Naive thymus-derived CD4-positive, alpha-beta T cell (primary cell): ENCODE data around the gene SYNGR1. TPM values are rescaled to one million over a fixed set of nuclear protein-coding genes. Genes with fewer than 3 reads are reported as not detected.

Experiments
- ATAC-seq: fragments of 150-1000 bp; cut with Tn5 transposase; 2 replicates; pipeline ENCODE4 v1.10.0; 2021; ENCODE audit warnings: mild to moderate bottlenecking, moderate library complexity
- CTCF ChIA-PET: fragments of 350-600 bp; sonication (Branson Sonifier 250); formaldehyde crosslinking; loops from one replicate; lab custom pipeline; 2021; ENCODE audit warnings: antibody characterized with exemption; lab: Charles Lee
- POLR2A ChIA-PET: fragments of 350-600 bp; sonication (Branson Sonifier 250); formaldehyde crosslinking; loops from one replicate; lab custom pipeline; 2021; ENCODE audit warnings: antibody characterized with exemption, inconsistent platforms; lab: Charles Lee
- DNase-seq, 9 donors: peaks; one replicate each; pipeline versions ENCODE4 v3.0.0 to v3.0.0-alpha.2; 2020 to 2022; ENCODE audit warnings: mixed read lengths in 1 of 9
- H3K27ac ChIP-seq: one replicate; pipeline ENCODE4 v1.7.0; 2013; ENCODE audit warnings: mild to moderate bottlenecking, low read depth, low read length, moderate library complexity
- H3K27me3 ChIP-seq, 2 donors: one replicate each; pipeline ENCODE4 v1.7.0; 2013; ENCODE audit warnings: low read length in 2 of 2, mild to moderate bottlenecking in 2 of 2, moderate library complexity in 2 of 2; ENCODE audit not compliant: control insufficient read depth in 2 of 2, insufficient read depth in 2 of 2
- H3K36me3 ChIP-seq, 3 experiments: 1 replicate in 2 of 3; 2 replicates in 1 of 3; pipeline ENCODE4 v1.7.0; 2013; ENCODE audit warnings: low read length in 3 of 3, mild to moderate bottlenecking in 3 of 3, moderate library complexity in 1 of 3; ENCODE audit not compliant: insufficient read depth in 3 of 3, control insufficient read depth in 2 of 3
- H3K4me1 ChIP-seq, 2 donors: one replicate each; pipeline ENCODE4 v1.7.0; 2013; ENCODE audit warnings: low read length in 2 of 2, mild to moderate bottlenecking in 2 of 2, moderate library complexity in 1 of 2; ENCODE audit not compliant: control insufficient read depth in 2 of 2, insufficient read depth in 2 of 2
- H3K4me3 ChIP-seq: 2 replicates; pipeline ENCODE4 v1.7.0; 2013; ENCODE audit warnings: mild to moderate bottlenecking, low read length
- H3K9me3 ChIP-seq, 3 experiments: 1 replicate in 2 of 3; 2 replicates in 1 of 3; pipeline ENCODE4 v1.7.0; 2013; ENCODE audit warnings: low read length in 3 of 3; ENCODE audit not compliant: control insufficient read depth in 2 of 3
- H3K27ac Mint-ChIP-seq, 9 donors: one replicate each; pipeline ENCODE4 v1.8.0; 2020 to 2022; ENCODE audit warnings: mixed read lengths in 9 of 9, mild to moderate bottlenecking in 8 of 9, moderate library complexity in 5 of 9, inconsistent platforms in 2 of 9
- H3K27me3 Mint-ChIP-seq, 5 donors: one replicate each; pipeline ENCODE4 v1.8.0; 2021 to 2022; ENCODE audit warnings: mixed read lengths in 5 of 5, mild to moderate bottlenecking in 1 of 5
- H3K36me3 Mint-ChIP-seq, 5 donors: one replicate each; pipeline ENCODE4 v1.8.0; 2020 to 2022; ENCODE audit warnings: mixed read lengths in 5 of 5, mild to moderate bottlenecking in 3 of 5, inconsistent platforms in 1 of 5
- H3K4me1 Mint-ChIP-seq, 7 donors: one replicate each; pipeline ENCODE4 v1.8.0; 2020 to 2022; ENCODE audit warnings: mixed read lengths in 7 of 7, mild to moderate bottlenecking in 3 of 7, inconsistent platforms in 1 of 7
- H3K4me3 Mint-ChIP-seq, 10 donors: one replicate each; pipeline ENCODE4 v1.8.0; 2020 to 2022; ENCODE audit warnings: mild to moderate bottlenecking in 10 of 10, mixed read lengths in 10 of 10, moderate library complexity in 6 of 10, inconsistent platforms in 2 of 10
- H3K9me3 Mint-ChIP-seq, 11 donors: one replicate each; pipeline ENCODE4 v1.8.0; 2020 to 2022; ENCODE audit warnings: mixed read lengths in 11 of 11, mild to moderate bottlenecking in 4 of 11, inconsistent platforms in 1 of 11, moderate library complexity in 1 of 11
- intact Hi-C, 2 donors: fragments of 100-400 bp; cut with micrococcal nuclease; formaldehyde crosslinking; loops; one replicate each; pipeline ENCODE4 v1.15.1; 2023
- polyA plus RNA-seq, 2 donors: library from polyadenylated mRNA; unstranded; fragments of 300-500 nt; fragmentation: Illumina TruSeq; gene quantifications; one replicate each; pipeline ENCODE4 v1.2.3, GENCODE V29; 2021
- total RNA-seq, 6 experiments: library from RNA in 5 of 6; stranded (reverse) in 5 of 6; gene quantifications; 1 replicate in 5 of 6; 2 replicates in 1 of 6; pipeline ENCODE4 v1.2.3 and lab custom pipeline; 2021 to 2026

SYNGR1 gene
- total and polyA plus RNA-seq, 7 experiments from 2014 or later, result 0.12 to 7.0 (median 1.5) TPM

GRCh38 chr22:39315389-39315788 is 34.4 kb upstream of the SYNGR1 start:
- H3K4me3 ChIP-seq, result no peak overlapping the region
- ChIA-PET POLR2A (interaction anchor here (0.8 to 8.1 kb wide), 10 partner anchors 9 to 558 kb away, joined by 3 to 240 read pairs (median 6); partner anchors contain the start of gene RPS19BP1), CTCF (interaction anchor here (0.7 to 11.7 kb wide), 7 partner anchors 11 to 724 kb away, joined by 3 to 262 read pairs (median 3); no protein-coding TSS in a partner anchor)
- H3K4me1 ChIP-seq, result peaks cover 34 to 40% of the 10 kb centered on the region in 2 donors
- H3K27ac ChIP-seq, result peak overlapping the region; percentile 64
- H3K9me3 ChIP-seq, result no peaks in the 10 kb centered on the region
- H3K36me3 ChIP-seq, result peaks cover 29 to 75% (median 49%) of the 10 kb centered on the region in 3 experiments
- H3K27me3 ChIP-seq, result no peaks in the 10 kb centered on the region
- H3K36me3 Mint-ChIP-seq, result peaks cover 10 to 51% (median 14%) of the 10 kb centered on the region in 5 donors
- H3K4me3 Mint-ChIP-seq, result peak overlapping the region in 2 of 10 donors; percentile 40 to 46
- intact Hi-C loops, result loop anchor here (5.0 to 10.0 kb wide), 4 partner anchors 72 to 918 kb away; partner anchors contain the start of gene SUN2 (in 2 of the 2)
- ATAC-seq (no peak), DNase-seq (no peak)
- H3K4me1 Mint-ChIP-seq, result peaks cover 25 to 61% (median 35%) of the 10 kb centered on the region in 7 donors
- H3K27me3 Mint-ChIP-seq, result peaks cover 0 to 3% (median 0%) of the 10 kb centered on the region in 5 donors
- peaks cover 0 to 12% (median 0%) of the 10 kb centered on the region in 11 donors for H3K9me3 Mint-ChIP-seq
- peak overlapping the region in 3 of 9 donors; percentile 24 to 81 (median 59) for H3K27ac Mint-ChIP-seq

DNA sequence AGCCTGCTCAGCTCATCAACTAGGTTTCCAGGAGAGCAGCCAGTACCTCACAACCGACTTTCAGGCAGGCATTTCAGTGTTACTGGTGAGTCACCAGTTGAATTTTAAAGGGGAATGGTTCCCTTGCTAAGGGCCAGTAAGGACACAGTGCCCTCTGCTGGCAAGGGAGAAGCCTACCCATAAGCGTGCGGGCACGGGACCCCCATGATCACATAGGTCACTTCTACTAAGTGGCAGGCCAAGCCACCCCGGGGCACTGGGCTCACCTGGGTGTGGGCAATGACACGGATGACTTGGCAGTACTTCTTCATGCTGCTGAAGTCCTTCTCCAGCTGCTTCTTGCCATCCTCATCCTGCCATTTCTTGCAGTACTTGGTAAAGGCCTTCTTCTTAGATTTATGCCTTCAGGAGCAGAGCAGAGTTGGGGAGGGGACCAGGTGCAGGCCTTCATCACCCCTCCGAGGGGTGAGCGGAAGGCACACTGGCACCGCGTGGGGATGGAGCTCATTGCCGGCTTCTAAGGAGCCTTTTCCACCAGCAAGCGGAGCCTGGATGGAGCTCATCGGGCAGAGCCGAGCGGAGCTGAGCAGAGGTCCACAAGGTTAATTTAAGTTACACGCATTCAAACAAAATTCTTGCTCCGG is 33.2 kb upstream of the SYNGR1 start:
- ATAC-seq (peak; percentile 46), DNase-seq (peak; percentile 48 to 74 (median 69))
- H3K4me3 Mint-ChIP-seq, result peak overlapping the region in 8 of 10 donors; percentile 18 to 100 (median 54)
- peaks cover 0 to 3% (median 0%) of the 10 kb centered on the region in 5 donors for H3K27me3 Mint-ChIP-seq
- peak overlapping the region; percentile 12 for H3K4me3 ChIP-seq
- H3K27ac Mint-ChIP-seq, result peak overlapping the region in 7 of 9 donors; percentile 38 to 98 (median 76)
- H3K4me1 Mint-ChIP-seq, result peaks cover 27 to 60% (median 35%) of the 10 kb centered on the region in 7 donors
- peaks cover 29 to 72% (median 49%) of the 10 kb centered on the region in 3 experiments for H3K36me3 ChIP-seq
- no peaks in the 10 kb centered on the region for H3K9me3 ChIP-seq
- peak overlapping the region; percentile 90 for H3K27ac ChIP-seq
- POLR2A ChIA-PET, result interaction anchor here (0.5 to 8.1 kb wide), 20 partner anchors 8 to 908 kb away, joined by 3 to 240 read pairs (median 4); partner anchors contain the start of gene RPS19BP1
- peaks cover 34 to 40% of the 10 kb centered on the region in 2 donors for H3K4me1 ChIP-seq
- H3K9me3 Mint-ChIP-seq, result peaks cover 0 to 12% (median 0%) of the 10 kb centered on the region in 11 donors
- intact Hi-C loops, result loop anchor here (1.0 to 10.0 kb wide), 6 partner anchors 71 to 919 kb away; partner anchors contain the start of gene SUN2 (in 2 of the 2)
- peaks cover 9 to 50% (median 14%) of the 10 kb centered on the region in 5 donors for H3K36me3 Mint-ChIP-seq
- CTCF ChIA-PET, result interaction anchor here (0.6 to 11.7 kb wide), 13 partner anchors 12 to 565 kb away, joined by 3 to 262 read pairs (median 4); no protein-coding TSS in a partner anchor
- no peaks in the 10 kb centered on the region for H3K27me3 ChIP-seq

DNA sequence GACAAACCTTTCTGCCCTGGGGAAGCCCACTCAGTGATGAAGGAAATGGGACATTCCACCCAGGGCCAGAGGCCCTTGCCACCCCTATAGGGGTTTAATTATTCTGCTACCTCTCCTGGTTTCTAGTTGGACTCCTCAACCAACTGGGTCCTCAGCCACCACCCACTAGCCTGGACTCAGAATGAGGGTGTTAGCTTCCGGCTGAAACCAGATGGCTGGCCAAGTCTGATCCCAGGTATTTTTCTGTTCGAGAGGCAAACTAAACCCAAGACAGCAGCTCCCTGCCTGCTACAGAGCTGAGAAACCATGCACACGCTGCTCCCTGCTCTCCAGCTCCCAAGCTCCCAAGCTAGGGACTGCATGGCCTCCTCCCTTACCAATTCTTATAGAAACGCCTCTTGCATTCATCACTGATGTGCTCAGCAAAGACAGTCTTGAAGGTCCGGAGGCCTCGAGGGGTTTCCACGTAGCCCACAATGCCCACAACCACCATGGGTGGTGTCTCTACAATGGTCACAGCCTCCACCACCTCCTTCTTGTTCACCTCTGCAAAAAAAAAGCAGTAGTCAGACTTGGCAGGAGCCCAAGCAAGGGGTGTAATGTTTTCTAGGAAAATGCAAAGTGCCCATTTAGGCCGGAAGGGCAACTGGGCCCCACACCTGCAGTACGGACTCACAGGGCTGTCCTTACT is 32.6 kb upstream of the SYNGR1 start:
- DNase-seq, result no peak
- intact Hi-C loops, result loop anchor here (2.0 to 10.0 kb wide), 5 partner anchors 70 to 920 kb away; partner anchors contain the start of gene SUN2 (in 2 of the 2)
- H3K27ac Mint-ChIP-seq, result peak overlapping the region in 8 of 9 donors; percentile 23 to 99 (median 96)
- Histone ChIP-seq H3K36me3 (peaks cover 29 to 65% (median 49%) of the 10 kb centered on the region in 3 experiments), H3K9me3 (no peaks in the 10 kb centered on the region), H3K4me3 (peak overlapping the region; percentile 81), H3K4me1 (peaks cover 34 to 40% of the 10 kb centered on the region in 2 donors), H3K27me3 (no peaks in the 10 kb centered on the region), H3K27ac (peak overlapping the region; percentile 90)
- CTCF ChIA-PET, result interaction anchor here (0.6 to 11.7 kb wide), 10 partner anchors 32 to 295 kb away, joined by 3 to 262 read pairs (median 3); no protein-coding TSS in a partner anchor
- H3K4me3 Mint-ChIP-seq, result peak overlapping the region; percentile 29 to 100 (median 98)
- peaks cover 0 to 12% (median 0%) of the 10 kb centered on the region in 11 donors for H3K9me3 Mint-ChIP-seq
- H3K27me3 Mint-ChIP-seq, result peaks cover 0 to 3% (median 0%) of the 10 kb centered on the region in 5 donors
- POLR2A ChIA-PET, result interaction anchor here (0.6 to 8.1 kb wide), 17 partner anchors 9 to 223 kb away, joined by 3 to 240 read pairs (median 5); partner anchors contain the start of genes ATF4 and RPS19BP1
- ATAC-seq, result no peak
- peaks cover 7 to 48% (median 14%) of the 10 kb centered on the region in 5 donors for H3K36me3 Mint-ChIP-seq
- H3K4me1 Mint-ChIP-seq, result peaks cover 27 to 59% (median 35%) of the 10 kb centered on the region in 7 donors

DNA sequence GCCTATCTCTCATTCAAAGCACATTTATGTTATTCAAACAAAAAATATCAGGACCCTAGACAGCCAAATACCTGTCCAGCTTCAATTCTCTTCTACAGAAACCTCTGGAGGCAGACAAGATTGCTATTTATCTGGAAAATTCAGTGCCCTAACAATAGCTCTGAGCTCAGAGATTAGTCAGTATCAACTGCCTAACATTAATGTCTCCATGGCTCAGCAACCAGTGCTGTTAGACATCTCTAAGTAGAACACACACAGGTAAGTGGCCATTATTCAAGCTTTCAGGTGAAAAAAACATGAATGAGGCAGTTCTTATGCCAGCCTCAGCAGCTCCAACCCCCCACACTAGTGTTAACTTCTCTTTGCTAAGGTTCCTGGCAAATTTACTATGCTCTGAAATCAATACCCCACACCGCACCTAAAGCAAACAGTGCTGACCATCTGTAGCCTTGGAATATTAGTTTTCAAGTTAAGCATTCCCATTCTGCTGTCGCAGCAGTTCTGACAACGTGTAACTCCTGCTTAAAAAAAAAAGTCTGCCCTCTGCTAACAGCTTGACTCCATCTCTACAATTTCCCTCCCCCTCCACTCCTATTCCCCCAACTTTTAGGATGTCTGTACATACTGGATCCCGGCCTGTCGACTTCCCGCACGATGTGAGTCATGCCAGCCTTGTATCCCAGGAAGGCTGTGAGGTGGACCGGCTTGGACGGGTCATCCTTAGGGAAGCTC is 31.9 kb upstream of the SYNGR1 start:
- Mint-ChIP-seq H3K27me3 (peaks cover 0 to 3% (median 0%) of the 10 kb centered on the region in 5 donors), H3K9me3 (peaks cover 0 to 12% (median 0%) of the 10 kb centered on the region in 11 donors), H3K36me3 (peaks cover 7 to 45% (median 14%) of the 10 kb centered on the region in 5 donors), H3K4me1 (peaks cover 27 to 59% (median 35%) of the 10 kb centered on the region in 7 donors), H3K4me3 (peak overlapping the region; percentile 95 to 100 (median 98)), H3K27ac (peak overlapping the region; percentile 95 to 99 (median 97))
- ChIA-PET POLR2A (interaction anchor here (0.6 to 8.1 kb wide), 29 partner anchors 8 to 727 kb away, joined by 3 to 240 read pairs (median 5); partner anchors contain the start of genes ATF4, RPS19BP1, SYNGR1 and TAB1), CTCF (interaction anchor here (0.5 to 11.7 kb wide), 11 partner anchors 12 to 1025 kb away, joined by 3 to 262 read pairs (median 4); no protein-coding TSS in a partner anchor)
- H3K27ac ChIP-seq, result peak overlapping the region; percentile 90
- no peaks in the 10 kb centered on the region for H3K9me3 ChIP-seq
- DNase-seq (no peak), ATAC-seq (no peak)
- peaks cover 34 to 40% of the 10 kb centered on the region in 2 donors for H3K4me1 ChIP-seq
- peak overlapping the region; percentile 81 for H3K4me3 ChIP-seq
- peaks cover 29 to 58% (median 49%) of the 10 kb centered on the region in 3 experiments for H3K36me3 ChIP-seq
- intact Hi-C loops, result loop anchor here (2.0 to 10.0 kb wide), 7 partner anchors 25 to 921 kb away; partner anchors contain the start of genes SUN2 (in 2 of the 2) and APOBEC3C (in 1 of the 2)
- no peaks in the 10 kb centered on the region for H3K27me3 ChIP-seq

- Mint-ChIP-seq H3K4me3 (peak overlapping the region; percentile 95 to 100 (median 98)), H3K27me3 (peaks cover 0 to 3% (median 0%) of the 10 kb centered on the region in 5 donors), H3K27ac (peak overlapping the region; percentile 95 to 99 (median 97)), H3K4me1 (peaks cover 27 to 53% (median 35%) of the 10 kb centered on the region in 7 donors), H3K36me3 (peaks cover 7 to 38% (median 12%) of the 10 kb centered on the region in 5 donors), H3K9me3 (peaks cover 0 to 10% (median 0%) of the 10 kb centered on the region in 11 donors)
- peak; percentile 3 for ATAC-seq
- peaks cover 34 to 40% of the 10 kb centered on the region in 2 donors for H3K4me1 ChIP-seq
- POLR2A ChIA-PET, result interaction anchor here (0.6 to 8.1 kb wide), 44 partner anchors 9 to 726 kb away, joined by 3 to 240 read pairs (median 5); partner anchors contain the start of genes ATF4, PDGFB, RPS19BP1 and SYNGR1
- peak overlapping the region; percentile 81 for H3K4me3 ChIP-seq
- no peaks in the 10 kb centered on the region for H3K9me3 ChIP-seq
- H3K36me3 ChIP-seq, result peaks cover 23 to 50% (median 44%) of the 10 kb centered on the region in 3 experiments
- DNase-seq, result peak in 1 of 9 donors; percentile 49
- CTCF ChIA-PET, result interaction anchor here (0.6 to 11.7 kb wide), 15 partner anchors 7 to 1024 kb away, joined by 3 to 262 read pairs (median 4); no protein-coding TSS in a partner anchor
- H3K27me3 ChIP-seq, result no peaks in the 10 kb centered on the region
- peak overlapping the region; percentile 90 for H3K27ac ChIP-seq
- intact Hi-C loops, result loop anchor here (1.0 to 10.0 kb wide), 15 partner anchors 24 to 921 kb away; partner anchors contain the start of genes ATF4 (in 2 of the 2), CBX6 (in 2 of the 2), CBX7 (in 2 of the 2) and RPS19BP1 (in 2 of the 2)
Observed at GRCh38 chr22:39318507-39319283, 31.1 kb upstream of the SYNGR1 start.
